HK-2 (cell line): ENCODE data around the gene DCPS.

Experiments used
- DNase-seq: peaks from one replicate; pipeline ENCODE4 v3.0.0-alpha.2; 2018; ENCODE audit not compliant: unreplicated experiment

The DCPS gene

DNA sequence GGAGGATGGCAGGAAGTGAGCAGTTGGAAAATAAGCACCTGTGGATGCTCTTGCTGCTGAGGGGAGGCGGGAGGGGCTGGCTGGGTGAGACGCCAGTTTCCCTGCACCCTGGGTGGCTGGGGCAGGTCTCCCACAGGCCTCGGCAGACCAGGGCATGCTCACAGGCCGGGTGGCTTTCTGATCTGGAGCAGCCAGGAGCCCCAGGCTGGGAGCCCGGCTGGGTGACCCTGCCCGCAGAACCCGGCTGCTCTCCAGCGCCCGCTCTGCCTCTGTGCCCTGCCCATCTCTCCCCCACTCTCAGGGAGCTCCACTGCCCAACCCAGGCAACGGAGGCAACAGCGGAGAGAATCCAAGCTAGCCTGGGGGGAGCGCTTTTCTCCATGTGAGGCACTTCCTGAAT is 24.6 kb downstream of the DCPS start:
- DNase-seq, result no peak

DNA sequence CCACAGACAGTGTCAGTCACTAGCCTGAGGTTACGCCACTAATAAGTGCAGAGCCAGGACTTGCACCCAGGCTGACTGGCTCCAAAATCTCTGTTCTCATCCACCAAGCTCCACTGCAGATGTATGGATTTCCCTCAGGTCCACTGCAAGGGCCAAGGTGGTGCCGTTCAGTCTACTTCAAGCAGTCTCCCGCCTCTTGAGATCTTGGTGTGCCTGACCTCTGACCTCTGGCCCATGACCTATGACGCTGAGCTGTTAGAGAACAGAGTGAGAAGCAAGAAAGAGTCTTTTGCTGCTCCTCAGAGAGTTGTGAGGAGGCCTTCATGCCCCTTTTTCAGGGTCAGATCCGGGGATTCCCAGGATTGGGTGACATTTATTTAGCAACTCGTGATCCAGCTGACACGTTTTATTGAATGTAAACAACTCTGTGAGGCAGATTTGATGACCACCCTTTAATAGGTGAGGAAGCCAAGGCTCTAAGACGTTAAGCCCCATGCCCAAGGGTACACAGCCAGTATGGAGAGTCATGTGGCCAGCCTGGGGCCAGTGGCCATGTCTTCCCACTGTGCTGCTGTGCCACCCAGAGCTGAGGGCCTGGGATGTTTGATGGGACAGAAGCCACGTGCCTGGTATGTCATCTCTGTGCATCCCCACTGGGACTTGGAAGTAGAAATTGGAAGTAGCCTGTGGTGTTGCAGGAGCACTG is 25.2 kb downstream of the DCPS start:
- DNase-seq, result no peak

DNA sequence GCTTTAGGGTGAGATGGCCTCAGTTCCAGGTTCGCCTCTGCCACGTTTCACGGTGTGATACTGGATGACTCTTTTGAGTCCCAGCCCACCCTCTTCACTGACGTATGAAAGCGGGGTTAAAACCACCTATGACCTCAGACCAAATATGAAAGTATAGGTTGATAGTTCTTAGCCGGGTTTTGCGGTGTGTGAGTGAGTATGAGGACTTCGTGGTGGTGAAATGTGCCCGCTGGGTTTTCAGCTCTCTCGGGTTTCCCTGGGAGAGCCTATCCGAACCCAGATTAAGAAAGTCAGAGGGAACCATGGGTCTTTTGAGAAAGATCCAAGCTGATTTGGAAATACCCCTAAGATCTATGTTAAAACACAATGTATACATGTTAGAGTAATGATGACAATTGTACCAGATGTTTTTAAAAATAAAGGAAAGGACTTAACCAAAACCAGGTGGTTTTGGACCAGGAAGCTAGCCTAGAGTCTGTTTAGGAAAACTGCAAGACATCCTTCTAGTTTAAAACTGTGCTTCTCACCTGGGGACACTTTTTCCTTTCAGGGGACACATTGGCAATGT is 25.9 kb downstream of the DCPS start:
- DNase-seq, result no peak

DNA sequence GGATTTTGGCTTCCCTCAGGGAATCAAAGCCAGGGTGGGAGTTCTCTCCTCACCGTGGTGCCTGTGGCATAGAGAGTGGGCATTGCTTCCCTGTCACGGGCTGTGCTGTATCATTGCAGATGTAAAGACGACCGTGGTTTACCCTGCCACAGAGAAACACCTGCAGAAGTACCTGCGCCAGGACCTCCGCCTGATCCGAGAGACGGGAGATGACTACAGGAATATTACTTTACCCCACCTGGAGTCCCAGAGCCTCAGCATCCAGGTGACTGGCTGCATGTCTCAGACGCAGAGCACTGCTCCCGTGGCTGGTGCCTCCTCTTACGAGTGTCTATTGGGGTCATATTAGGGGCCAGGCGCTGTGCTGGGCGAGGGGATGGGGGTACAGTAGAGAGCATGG is 27.4 kb downstream of the DCPS start:
- DNase-seq, result no peak

DNA sequence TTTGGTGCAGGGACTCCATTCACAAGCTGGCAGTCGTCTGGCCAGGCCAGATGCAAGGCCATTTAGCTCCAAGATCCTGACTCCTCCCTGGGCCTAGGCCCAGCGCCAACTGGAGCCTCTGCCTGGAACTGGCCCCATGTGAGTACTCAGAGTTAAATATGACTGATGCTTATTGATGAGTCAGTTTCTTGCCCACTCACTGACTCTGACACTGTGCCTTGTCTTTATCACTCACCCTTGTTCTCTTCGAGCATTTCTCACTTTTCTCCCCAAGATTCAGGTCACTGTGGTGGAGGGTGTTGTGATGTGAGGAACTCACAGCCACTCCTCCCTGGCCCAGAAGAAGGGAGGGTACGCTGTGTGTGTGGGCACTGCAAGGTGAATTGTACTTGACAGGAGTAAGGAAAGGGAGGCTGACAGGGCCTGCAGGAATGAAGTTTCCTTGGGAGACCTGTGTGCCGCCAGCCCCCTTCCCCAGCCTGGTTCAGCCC is 28.4 kb downstream of the DCPS start:
- DNase-seq, result peak; percentile 48

DNA sequence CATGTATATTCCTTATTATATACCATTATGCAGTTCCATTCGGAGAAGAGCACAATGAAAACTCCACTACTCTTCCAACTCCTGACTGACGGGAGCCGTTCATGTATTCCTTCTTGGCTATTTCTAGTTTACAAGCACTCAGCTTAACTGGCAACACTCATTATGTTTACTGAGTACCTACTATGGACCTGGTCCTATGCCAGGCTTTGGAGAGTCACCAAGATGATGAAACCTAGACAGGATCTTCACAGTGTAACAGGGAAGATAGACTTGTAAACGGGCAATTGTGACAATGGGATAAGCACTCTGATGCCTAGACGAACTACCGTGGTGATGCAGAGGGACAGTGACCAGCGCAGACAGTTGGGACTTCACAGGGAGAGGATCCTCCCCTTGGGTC is 29.3 kb downstream of the DCPS start:
- no peak for DNase-seq

DNA sequence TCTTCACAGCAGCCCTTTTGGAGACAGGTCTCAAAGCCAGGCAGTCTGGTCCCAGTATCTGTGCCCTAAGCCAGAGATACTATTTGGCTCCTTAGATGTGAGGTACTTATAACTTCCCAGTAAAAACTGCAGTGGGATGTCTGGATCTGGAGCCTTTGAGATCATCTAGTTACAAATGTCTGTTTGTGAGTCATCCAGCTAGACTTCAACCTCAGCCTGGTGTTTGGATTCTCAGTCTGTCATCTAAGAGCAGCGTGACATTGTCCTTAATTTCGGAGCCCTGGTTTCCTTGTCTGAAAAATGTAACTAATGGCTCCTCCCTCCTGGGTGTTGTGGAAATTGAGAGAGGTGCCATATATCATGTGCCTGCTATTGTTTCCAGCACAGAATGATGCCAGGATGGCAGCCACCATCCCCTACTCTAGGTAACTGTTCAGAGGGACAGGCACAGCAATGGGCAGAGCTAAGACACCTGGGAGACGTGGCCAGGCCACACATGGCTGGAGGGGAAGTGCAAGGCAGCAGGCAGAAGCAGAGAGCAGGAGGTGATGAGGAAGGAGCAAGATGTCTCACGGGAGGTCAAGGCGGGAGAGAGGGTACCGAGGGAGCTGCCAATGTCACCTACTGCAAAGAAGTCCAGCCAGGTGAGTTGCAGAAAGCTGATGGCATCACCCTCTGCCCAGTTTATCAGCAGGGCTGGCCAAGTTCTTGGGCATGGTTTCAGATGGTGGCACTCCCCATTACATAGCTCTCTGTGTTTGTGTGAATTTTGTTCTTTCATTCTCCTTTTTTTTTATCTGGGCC is 31.0 kb downstream of the DCPS start:
- DNase-seq, result no peak

DNA sequence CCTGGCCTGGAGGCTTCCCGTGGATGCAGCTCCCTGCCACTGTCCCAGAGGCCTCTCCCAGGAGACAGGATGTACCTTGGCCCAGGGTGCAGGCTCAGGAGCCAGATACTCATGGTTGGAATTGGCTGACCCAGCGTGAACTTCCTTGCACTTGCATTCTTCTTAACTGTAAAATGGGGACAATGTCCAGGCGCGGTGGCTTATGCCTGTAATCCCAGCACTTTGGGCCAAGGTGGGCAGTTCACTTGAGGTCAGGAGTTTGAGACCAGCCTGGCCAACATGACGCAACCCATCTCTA is 31.6 kb downstream of the DCPS start:
- DNase-seq, result no peak

DNA sequence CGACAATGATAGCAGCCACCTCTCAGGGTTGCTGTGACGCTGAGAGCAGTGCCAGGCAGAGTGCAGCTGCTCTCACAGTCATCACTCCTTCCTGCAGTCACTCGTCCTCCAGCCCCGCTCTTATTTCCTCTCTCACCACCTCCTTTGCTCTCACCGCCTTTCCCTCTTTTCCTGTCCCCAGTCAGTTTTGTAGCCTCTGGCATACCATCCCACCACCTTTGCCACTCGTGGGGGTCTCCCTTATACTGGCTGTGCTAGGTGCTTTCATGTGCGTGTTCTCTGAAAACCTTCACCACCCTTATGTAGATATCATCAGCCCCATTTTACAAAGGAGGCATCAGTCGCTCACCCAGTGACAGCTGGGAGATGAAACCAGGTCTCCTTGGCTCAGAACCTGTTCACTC is 32.3 kb downstream of the DCPS start:
- no peak for DNase-seq

DNA sequence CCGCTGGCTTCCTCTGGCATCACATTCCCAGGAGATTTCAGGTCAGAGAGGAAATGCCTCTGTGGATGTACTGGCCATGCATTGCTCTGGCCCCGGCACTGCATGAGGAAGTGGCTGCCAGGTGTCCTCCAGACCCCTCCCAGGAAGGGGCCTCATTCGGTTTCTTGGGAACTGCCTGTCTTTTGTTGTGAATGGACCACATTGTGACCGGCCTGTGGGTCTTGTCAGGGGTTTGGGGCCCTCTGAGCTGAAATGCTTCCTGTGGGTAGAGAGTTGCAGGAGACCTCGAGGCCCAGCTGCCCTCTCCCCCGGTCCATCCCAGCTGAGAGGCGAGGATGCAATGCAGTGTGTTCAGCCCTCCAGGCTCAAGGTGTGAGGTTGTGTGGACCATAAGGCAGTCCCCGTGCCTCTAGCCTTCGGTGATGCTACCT is 32.8 kb downstream of the DCPS start:
- DNase-seq, result no peak

DNA sequence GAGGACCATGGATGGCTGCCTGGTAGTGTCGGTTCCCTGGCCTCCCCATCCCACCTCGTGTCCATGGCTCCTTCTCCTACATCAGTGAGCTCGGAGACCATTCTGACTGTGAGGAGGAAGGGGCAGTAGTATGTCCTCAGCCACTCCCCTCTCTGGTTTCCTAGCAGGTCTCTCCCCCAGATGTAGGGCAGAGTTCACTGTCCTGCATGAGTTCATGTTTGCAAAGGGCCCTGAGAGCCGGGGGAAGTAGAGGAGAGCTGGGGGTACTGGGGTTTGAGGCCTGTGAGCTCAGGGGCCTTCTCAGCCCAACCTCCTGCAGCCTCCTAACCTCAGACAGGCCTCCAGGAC is 33.2 kb downstream of the DCPS start:
- no peak for DNase-seq

DNA sequence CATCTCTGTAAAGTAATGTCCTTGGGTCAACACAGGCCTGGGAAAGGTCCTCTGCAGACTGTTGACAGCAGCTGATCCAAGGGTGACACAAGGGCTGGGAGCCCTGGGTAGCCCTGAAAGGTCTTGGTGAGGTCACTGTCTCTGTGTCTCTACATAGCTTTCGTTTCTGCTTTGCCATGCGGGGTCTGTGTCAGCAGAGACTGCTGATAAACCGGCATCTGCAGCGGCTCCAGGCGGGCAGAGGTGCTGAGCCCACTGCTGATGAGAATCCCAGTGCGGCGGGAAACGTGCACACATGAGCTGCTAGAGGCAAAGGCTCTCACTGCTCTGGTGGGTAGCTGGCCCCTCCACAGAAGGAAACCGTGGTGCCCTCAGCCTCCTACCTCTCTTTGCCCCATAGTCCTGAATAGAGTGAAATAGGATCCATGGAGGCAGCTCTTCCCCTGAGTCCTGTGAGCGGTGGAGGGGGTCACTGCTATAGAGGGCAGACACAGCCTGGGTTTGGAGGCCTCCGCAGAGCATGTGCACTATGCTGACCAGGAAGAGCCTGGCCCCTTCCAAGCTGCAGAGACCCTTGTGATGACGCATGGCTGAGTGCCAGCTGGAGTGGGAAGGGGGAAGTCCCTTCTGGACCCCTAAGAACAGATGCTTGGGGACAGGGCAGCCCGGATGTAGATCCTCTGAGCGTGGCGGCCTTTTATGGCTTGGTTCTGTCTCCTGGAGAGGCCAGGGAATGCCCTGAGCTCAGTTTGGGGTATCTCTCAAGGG is 33.8 kb downstream of the DCPS start:
- DNase-seq, result no peak

DNA sequence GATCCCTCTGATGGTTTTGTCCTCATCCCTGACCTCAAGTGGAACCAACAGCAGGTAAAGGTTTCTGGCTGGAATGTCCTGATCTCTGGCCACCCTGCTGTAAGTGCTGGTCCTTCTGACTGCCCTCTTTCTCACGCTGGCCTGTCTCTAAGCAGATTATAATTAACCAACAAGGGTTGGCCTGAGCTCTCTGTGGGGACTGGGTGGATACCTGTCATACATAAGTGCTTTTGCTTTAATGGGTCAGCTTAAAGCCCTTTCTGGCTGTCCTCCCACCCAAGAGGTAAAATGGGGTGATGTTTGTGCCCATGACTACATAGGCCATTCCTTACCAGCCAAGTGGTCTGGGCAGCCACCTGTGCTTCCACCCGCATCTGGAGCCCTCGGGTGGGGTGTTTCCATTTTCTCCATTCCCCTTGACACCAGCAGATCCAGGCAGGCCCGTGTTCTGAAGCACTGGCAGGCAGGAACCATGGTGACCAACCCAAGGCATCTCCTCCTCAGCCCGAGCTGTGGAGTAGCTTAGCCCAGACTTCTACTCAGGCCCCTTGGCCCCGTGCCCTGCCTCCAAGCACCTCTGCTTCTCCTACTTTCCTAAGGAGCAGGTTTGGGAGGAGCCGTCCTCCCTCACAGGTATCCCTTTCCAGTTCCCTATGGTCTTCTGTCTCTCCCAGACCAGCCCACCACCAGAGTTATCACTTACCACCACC is 34.6 kb downstream of the DCPS start:
- no peak for DNase-seq

DNA sequence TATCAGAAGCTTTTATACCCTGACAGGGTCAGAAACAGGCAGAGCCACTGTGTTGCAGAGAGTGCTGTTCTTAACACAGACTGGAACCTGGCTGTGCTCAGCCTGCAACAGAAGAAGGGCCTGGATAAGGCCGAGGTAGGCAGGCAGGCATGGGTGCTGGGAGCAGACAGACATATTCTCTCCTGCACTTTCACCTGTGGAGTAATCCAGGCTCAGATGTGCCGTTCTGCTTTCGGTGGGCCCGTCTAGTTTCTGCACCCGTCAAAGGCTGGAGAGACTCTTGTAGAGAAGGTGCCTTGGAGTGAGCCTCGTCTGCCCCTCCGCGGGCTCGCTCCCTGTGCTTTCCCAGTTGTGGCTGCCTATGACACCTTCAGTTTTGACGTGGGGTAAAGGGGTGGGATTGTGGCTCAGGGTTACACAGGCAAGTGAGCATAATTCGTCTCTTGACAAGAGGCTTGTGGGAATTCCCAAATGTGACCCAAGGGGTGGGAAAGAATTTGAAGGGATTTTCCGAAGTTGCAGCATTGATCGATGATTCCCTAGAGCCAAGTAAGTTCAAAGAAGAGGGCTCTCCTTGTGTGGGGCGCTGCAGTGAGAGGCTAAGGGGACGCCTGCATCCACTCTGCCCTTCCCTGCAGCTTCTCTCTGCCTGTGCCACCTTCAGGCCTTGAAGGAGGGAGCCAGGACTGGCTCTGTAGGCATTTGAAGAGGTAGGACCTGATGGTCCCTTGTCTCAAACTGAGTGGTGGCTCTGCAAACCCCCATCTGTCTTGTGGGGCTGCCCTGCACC is 35.4 kb downstream of the DCPS start:
- no peak for DNase-seq

DNA sequence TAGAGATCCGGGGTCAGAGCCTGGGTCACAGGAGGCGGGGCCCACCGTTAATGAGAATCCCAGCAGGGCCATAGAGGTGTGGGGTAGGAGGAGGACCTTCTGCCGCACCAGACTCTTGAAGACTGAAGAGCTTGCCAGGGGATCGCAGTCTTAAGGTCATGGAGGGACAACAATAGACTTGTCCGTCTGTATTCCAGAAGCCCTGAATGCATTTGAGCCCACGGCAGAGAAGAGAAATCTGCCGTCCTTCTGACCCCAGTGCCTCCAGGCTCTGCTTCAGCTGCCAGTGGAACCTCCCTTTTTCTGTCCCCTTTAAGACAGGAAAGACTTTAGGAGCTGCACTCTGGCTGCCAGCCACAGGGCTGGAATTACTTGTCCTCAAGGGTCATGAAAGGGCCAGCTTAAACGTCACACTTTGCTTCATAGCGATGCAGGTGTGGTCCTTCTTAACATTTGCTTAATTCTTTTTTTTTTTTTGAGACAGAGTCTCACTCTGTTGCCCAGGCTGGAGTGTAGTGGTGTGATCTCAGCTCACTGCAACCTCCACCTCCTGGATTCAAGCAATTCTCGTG is 36.1 kb downstream of the DCPS start:
- DNase-seq, result no peak

DNA sequence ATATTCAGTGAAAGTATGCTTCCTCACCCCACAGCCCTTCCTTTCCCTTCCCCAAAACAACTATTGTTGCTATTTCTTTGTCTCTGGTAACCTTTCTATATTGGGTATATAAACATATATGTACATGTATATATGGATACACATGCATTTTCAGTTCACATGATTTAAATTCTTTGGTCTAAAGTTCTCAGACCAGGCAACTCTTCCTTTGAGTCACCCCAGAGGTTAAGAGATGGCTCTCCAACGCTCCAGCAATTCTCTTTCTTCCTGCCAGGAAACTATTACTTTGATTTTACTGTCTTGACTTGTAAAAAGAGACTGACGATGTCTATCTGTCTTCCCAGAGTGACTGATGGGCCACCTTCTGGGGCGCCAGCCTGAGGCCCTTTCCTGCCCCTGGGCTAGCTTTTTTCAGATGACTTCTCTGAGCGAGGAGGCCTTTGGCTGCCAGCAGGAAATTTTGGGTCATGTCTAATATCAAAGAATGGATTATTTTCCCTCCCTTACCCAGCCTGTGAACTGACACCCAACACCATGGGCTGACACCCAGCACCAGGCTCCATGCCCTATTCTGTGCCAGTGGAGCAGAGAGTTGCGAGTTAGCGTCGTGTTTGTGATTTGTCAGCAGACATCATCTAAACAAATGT is 37.2 kb downstream of the DCPS start:
- no peak for DNase-seq

DNA sequence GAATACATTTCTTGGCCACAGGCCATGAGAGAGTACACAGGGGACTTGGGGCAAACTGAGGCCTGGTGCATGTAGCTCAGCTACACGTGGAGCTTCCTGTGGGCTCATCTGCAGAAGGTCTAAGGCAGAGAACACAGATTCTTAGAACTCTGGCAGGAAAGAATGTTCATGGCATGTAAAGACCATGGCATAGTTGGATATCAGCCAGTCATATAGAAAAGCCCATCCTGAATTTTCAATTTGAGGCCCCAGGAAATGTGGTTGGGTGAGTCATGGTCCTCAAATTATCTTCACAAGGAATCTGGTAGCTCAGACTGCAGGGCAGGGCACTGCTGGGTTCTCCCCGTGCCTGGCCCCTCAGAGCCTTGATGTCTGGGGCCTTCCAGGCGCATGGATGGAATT is 37.9 kb downstream of the DCPS start:
- DNase-seq, result no peak

DNA sequence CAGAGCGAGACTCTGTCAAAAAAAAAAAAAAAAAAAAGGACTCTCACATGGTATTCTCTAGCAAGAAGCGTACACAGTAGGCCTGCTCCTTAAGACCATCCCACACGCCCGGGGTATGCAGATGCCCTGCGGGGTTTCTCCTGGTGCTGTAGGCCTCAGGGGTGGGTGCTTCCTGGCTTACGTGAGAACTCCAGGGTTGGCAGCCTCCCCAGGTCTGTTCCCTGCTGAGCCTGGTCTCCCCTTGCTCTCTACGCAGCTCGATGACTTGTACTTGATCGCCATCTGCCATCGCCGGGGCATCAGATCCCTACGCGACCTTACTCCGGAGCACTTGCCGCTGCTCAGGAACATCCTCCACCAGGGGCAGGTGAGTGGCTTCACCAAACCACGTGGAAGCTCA is 39.2 kb downstream of the DCPS start:
- no peak for DNase-seq

DNA sequence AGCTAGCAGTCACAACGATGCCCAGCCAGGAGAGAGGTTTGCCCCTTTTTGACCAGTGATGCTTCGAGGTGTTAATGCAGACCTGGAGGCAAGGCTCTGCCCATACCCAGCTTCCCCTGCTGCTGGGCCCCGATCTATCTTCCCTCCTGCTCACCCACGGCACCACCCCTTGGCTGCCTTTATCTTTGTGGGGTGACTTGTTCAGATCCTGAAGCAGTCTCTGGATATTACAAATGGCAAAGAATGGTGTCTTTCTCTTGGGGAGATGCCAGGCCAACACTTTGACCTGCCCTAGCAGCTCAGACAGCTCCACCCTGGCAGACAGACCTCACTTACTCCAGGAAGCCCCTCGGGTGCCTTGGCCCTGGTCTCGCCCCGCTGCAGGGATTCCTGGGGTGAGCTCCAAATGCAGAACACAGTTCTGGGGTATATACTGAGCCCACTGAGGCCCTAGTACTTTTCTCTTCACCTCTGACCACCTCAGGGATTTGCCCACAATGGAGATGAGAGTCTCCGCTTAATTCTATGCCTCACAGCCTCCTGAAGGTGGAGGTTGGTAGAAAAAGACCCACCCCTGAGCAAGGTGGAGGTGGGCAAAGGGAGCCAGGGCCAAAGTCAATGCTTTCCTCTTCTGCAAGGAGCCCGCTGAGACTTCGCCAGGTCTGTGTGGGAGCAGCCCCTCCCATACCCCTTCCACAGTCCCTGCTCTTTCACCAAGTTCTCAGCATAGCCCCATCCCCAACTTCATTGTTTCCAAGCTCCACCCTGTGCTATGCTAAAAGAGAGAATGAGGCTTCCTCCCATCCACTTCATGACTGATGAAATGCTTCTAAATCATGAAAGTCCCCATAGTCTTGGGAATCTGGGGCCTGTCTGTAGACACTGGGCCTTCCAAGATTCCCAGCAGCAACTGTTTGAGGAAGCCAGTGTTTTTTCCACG is 40.6 kb downstream of the DCPS start:
- DNase-seq, result no peak
